CD4-positive, alpha-beta T cell (primary cell): Measurements from ENCODE around the gene IRS1. TPM values are rescaled to one million over a fixed set of nuclear protein-coding genes. Genes with fewer than 3 reads are reported as not detected.

Experiments
- ATAC-seq: fragments of 200-7000 bp; cut with Tn5 transposase; one replicate; pipeline ENCODE4 v1.10.0; 2022; ENCODE audit warnings: mild to moderate bottlenecking; ENCODE audit not compliant: poor library complexity
- CTCF ChIA-PET: fragments of 350-600 bp; sonication (Branson Sonifier 250); formaldehyde crosslinking; loops from one replicate; lab custom pipeline; 2021; ENCODE audit warnings: antibody characterized with exemption, inconsistent platforms; lab: Charles Lee
- POLR2A ChIA-PET: fragments of 350-600 bp; sonication (Branson Sonifier 250); formaldehyde crosslinking; loops from one replicate; lab custom pipeline; 2021; ENCODE audit warnings: antibody characterized with exemption, inconsistent platforms; lab: Charles Lee
- DNase-seq, 14 experiments: peaks; one replicate each; pipeline ENCODE4 v3.0.0-alpha.2; 2013 to 2020; ENCODE audit warnings: mixed read lengths in 2 of 14
- H3K27ac ChIP-seq, 2 donors: one replicate each; pipeline versions ENCODE4 v1.5.1 to v1.7.0; 2013; ENCODE audit warnings: low read length in 2 of 2, low read depth in 1 of 2, mild to moderate bottlenecking in 1 of 2
- H3K27me3 ChIP-seq, 2 experiments: 1 replicate in 1 of 2; 2 replicates in 1 of 2; pipeline versions ENCODE4 v1.6.1 to v1.7.0; 2013; ENCODE audit warnings: low read length in 2 of 2, control low read depth in 1 of 2, mild to moderate bottlenecking in 1 of 2, moderate library complexity in 1 of 2; ENCODE audit not compliant: insufficient read depth in 2 of 2, control insufficient read depth in 1 of 2
- H3K36me3 ChIP-seq: one replicate; pipeline ENCODE4 v1.6.1; 2013; ENCODE audit warnings: low read length, control low read depth; ENCODE audit not compliant: insufficient read depth
- H3K4me1 ChIP-seq: one replicate; pipeline ENCODE4 v1.6.1; 2013; ENCODE audit warnings: low read length, control low read depth; ENCODE audit not compliant: insufficient read depth
- H3K4me3 ChIP-seq: one replicate; pipeline ENCODE4 v1.5.1; 2013; ENCODE audit warnings: mild to moderate bottlenecking, low read length, moderate library complexity
- H3K9me3 ChIP-seq, 2 experiments: 1 replicate in 1 of 2; 2 replicates in 1 of 2; pipeline versions ENCODE4 v1.6.1 to v1.7.0; 2013; ENCODE audit warnings: low read length in 2 of 2, mild to moderate bottlenecking in 2 of 2, control low read depth in 1 of 2, moderate library complexity in 1 of 2; ENCODE audit not compliant: control insufficient read depth in 1 of 2, insufficient read depth in 1 of 2
- H3K27ac Mint-ChIP-seq: one replicate; pipeline ENCODE4 v1.8.0; 2020; ENCODE audit warnings: mixed read lengths
- H3K27me3 Mint-ChIP-seq: one replicate; pipeline ENCODE4 v1.8.0; 2021; ENCODE audit warnings: mixed read lengths
- H3K36me3 Mint-ChIP-seq: one replicate; pipeline ENCODE4 v1.8.0; 2021; ENCODE audit warnings: low read depth, mixed read lengths
- H3K4me1 Mint-ChIP-seq: one replicate; pipeline ENCODE4 v1.8.0; 2021; ENCODE audit warnings: low read depth, mixed read lengths
- H3K4me3 Mint-ChIP-seq: one replicate; pipeline ENCODE4 v1.8.0; 2020; ENCODE audit warnings: mild to moderate bottlenecking, mixed read lengths
- H3K9me3 Mint-ChIP-seq: one replicate; pipeline ENCODE4 v1.8.0; 2020; ENCODE audit warnings: mixed read lengths
- intact Hi-C, 2 experiments: fragments of 100-400 bp; cut with DNase I in 1 of 2; cut with micrococcal nuclease in 1 of 2; formaldehyde crosslinking; loops; one replicate each; pipeline versions ENCODE4 v1.15.1 to v1.9.0; 2023 to 2025; cut with DNase I, micrococcal nuclease
- total RNA-seq, 174 experiments: library from RNA in 2 of 174; stranded (reverse) in 2 of 174; gene quantifications; one replicate each; pipeline ENCODE4 v1.2.3 and lab custom pipeline; 2021 to 2026
- TF ChIP-seq, protein P1 (sequence below): fragments of 200-600 bp; IDR thresholded peaks from one replicate; pipeline ENCODE4 v1.8.0; 2022; ENCODE audit warnings: antibody characterized with exemption, mild to moderate bottlenecking

Gene IRS1
- total RNA-seq, 2 experiments from 2014 or later: 2.9 TPM

DNA sequence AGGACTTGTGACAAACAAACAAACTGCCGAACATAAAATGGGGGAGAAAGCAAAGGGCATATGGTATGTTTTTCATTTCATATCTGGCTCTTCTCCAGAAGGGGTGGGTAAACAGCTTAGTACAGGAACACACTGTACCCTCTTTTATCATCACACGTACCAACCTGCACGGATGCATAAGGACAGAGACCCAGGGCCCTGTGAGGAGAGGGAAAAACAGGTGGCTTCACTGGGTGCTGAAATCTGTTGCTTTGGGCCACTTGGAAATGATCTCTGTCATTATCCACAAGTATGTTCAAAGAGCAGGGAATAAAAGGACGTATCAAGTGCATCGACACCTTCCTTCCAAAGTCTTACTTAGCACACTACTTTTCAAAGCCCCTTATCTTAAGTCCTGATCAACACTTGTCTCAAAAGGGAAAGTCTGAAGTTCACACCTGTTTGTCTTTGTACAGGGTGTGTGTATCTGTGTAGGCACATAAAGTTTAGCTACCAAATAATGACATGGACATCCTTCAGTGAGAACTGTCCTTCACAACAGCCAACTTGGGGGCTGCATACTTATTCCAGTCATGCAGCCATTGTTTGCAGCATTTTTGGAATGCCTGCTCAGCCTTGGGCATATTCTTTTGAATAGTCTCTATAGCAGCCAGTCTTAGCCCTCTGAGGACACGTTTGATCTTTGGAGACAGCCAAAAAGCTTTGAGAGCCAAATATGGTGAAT lies 60.6 kb downstream of the IRS1 start:
- peaks cover 8% of the 10 kb centered on the region for H3K4me1 Mint-ChIP-seq
- ATAC-seq (no peak), DNase-seq (no peak)
- H3K9me3 ChIP-seq: no peaks in the 10 kb centered on the region
- H3K4me3 ChIP-seq: no peak overlapping the region
- H3K27ac Mint-ChIP-seq: no peak overlapping the region
- intact Hi-C loops: no loop called here
- no peaks in the 10 kb centered on the region for H3K36me3 Mint-ChIP-seq
- no peak overlapping the region for H3K27ac ChIP-seq
- TF ChIP-seq, protein P1, sequence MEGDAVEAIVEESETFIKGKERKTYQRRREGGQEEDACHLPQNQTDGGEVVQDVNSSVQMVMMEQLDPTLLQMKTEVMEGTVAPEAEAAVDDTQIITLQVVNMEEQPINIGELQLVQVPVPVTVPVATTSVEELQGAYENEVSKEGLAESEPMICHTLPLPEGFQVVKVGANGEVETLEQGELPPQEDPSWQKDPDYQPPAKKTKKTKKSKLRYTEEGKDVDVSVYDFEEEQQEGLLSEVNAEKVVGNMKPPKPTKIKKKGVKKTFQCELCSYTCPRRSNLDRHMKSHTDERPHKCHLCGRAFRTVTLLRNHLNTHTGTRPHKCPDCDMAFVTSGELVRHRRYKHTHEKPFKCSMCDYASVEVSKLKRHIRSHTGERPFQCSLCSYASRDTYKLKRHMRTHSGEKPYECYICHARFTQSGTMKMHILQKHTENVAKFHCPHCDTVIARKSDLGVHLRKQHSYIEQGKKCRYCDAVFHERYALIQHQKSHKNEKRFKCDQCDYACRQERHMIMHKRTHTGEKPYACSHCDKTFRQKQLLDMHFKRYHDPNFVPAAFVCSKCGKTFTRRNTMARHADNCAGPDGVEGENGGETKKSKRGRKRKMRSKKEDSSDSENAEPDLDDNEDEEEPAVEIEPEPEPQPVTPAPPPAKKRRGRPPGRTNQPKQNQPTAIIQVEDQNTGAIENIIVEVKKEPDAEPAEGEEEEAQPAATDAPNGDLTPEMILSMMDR: no peak
- CTCF ChIA-PET: no interaction called here
- no peak overlapping the region for H3K4me3 Mint-ChIP-seq
- H3K9me3 Mint-ChIP-seq: no peaks in the 10 kb centered on the region
- POLR2A ChIA-PET: no interaction called here
- no peaks in the 10 kb centered on the region for H3K36me3 ChIP-seq
- H3K4me1 ChIP-seq: no peaks in the 10 kb centered on the region
- no peaks in the 10 kb centered on the region for H3K27me3 ChIP-seq
- H3K27me3 Mint-ChIP-seq: no peaks in the 10 kb centered on the region

GRCh38 chr2:226738191-226738820 lies 61.3 kb downstream of the IRS1 start:
- CTCF ChIA-PET: no interaction called here
- Histone ChIP-seq H3K36me3 (no peaks in the 10 kb centered on the region), H3K27me3 (no peaks in the 10 kb centered on the region), H3K4me1 (no peaks in the 10 kb centered on the region), H3K4me3 (no peak overlapping the region), H3K9me3 (no peaks in the 10 kb centered on the region), H3K27ac (no peak overlapping the region)
- no peak overlapping the region for H3K27ac Mint-ChIP-seq
- peaks cover 8% of the 10 kb centered on the region for H3K4me1 Mint-ChIP-seq
- no peak for ATAC-seq
- H3K27me3 Mint-ChIP-seq: no peaks in the 10 kb centered on the region
- POLR2A ChIA-PET: no interaction called here
- intact Hi-C loops: no loop called here
- H3K9me3 Mint-ChIP-seq: no peaks in the 10 kb centered on the region
- no peaks in the 10 kb centered on the region for H3K36me3 Mint-ChIP-seq
- TF ChIP-seq, protein P1: no peak
- no peak overlapping the region for H3K4me3 Mint-ChIP-seq
- no peak for DNase-seq

GRCh38 chr2:226736382-226736781 lies 63.2 kb downstream of the IRS1 start:
- POLR2A ChIA-PET: no interaction called here
- H3K4me3 Mint-ChIP-seq: no peak overlapping the region
- Histone ChIP-seq H3K9me3 (no peaks in the 10 kb centered on the region), H3K36me3 (no peaks in the 10 kb centered on the region), H3K4me3 (no peak overlapping the region), H3K4me1 (no peaks in the 10 kb centered on the region), H3K27ac (no peak overlapping the region), H3K27me3 (no peaks in the 10 kb centered on the region)
- no peaks in the 10 kb centered on the region for H3K27me3 Mint-ChIP-seq
- no peaks in the 10 kb centered on the region for H3K36me3 Mint-ChIP-seq
- DNase-seq (no peak), ATAC-seq (no peak)
- no peaks in the 10 kb centered on the region for H3K9me3 Mint-ChIP-seq
- TF ChIP-seq, protein P1: no peak
- no peak overlapping the region for H3K27ac Mint-ChIP-seq
- CTCF ChIA-PET: no interaction called here
- intact Hi-C loops: no loop called here
- peaks cover 8% of the 10 kb centered on the region for H3K4me1 Mint-ChIP-seq
